ENCODE results near the gene ZNF710.
A peak's percentile ranks its signal among the peaks of the same experiment; 100 is the strongest.

The ZNF710 gene

GRCh38 chr15:90083954-90084607 is 83.0 kb downstream of the ZNF710 start:
- no peak overlapping the region for H3K4me3 ChIP-seq (ENCODE audit: low read depth, low read length)
- TF ChIP-seq CTCF (IDR thresholded peaks at IDR 0.05; ENCODE audit: insufficient read depth, low read depth, low read length, missing control alignments) = no peak
- DNase-seq (ENCODE audit: low read depth) = no peak

GRCh38 chr15:90084876-90085423 is 83.8 kb downstream of the ZNF710 start:
- no peak overlapping the region for H3K4me3 ChIP-seq (ENCODE audit: low read depth, low read length)
- DNase-seq (ENCODE audit: low read depth) = no peak
- TF ChIP-seq CTCF (IDR thresholded peaks at IDR 0.05; ENCODE audit: insufficient read depth, low read depth, low read length, missing control alignments) = no peak

- no peak for TF ChIP-seq CTCF (IDR thresholded peaks at IDR 0.05; ENCODE audit: insufficient read depth, low read depth, low read length, missing control alignments)
- no peak overlapping the region for H3K4me3 ChIP-seq (ENCODE audit: low read depth, low read length)
- DNase-seq (ENCODE audit: low read depth) = no peak
Observed at GRCh38 chr15:90085565-90085964, 84.4 kb downstream of the ZNF710 start.

GRCh38 chr15:90086868-90087268 is 85.7 kb downstream of the ZNF710 start:
- DNase-seq (ENCODE audit: low read depth) = peak; percentile 69
- no peak overlapping the region for H3K4me3 ChIP-seq (ENCODE audit: low read depth, low read length)

GRCh38 chr15:90087454-90088154 is 86.5 kb downstream of the ZNF710 start:
- DNase-seq (ENCODE audit: low read depth) = peak; percentile 34
- TF ChIP-seq CTCF (IDR thresholded peaks at IDR 0.05; ENCODE audit: insufficient read depth, low read depth, low read length, missing control alignments) = peak; percentile 9
- H3K4me3 ChIP-seq (ENCODE audit: low read depth, low read length) = no peak overlapping the region

More at GRCh38 chr15:90086868-90087268, 85.7 kb downstream of the ZNF710 start:
- peak; percentile 84 for TF ChIP-seq CTCF (IDR thresholded peaks at IDR 0.05; ENCODE audit: insufficient read depth, low read depth, low read length, missing control alignments)

GRCh38 chr15:90090226-90090848 is 89.2 kb downstream of the ZNF710 start:
- no peak overlapping the region for H3K4me3 ChIP-seq (ENCODE audit: low read depth, low read length)
- TF ChIP-seq CTCF (IDR thresholded peaks at IDR 0.05; ENCODE audit: insufficient read depth, low read depth, low read length, missing control alignments) = no peak
- DNase-seq (ENCODE audit: low read depth) = no peak
